ENCODE measurements around the gene GNAO1.

The GNAO1 gene

GRCh38 chr16:56337131-56337857, 146.0 kb downstream of the GNAO1 start:
- DNase-seq, result no peak

GRCh38 chr16:56337858-56338325, 146.6 kb downstream of the GNAO1 start:
- DNase-seq, result no peak

GRCh38 chr16:56338566-56339318, 147.5 kb downstream of the GNAO1 start:
- no peak for DNase-seq

- no peak for DNase-seq
Measured at GRCh38 chr16:56339431-56340195, 148.3 kb downstream of the GNAO1 start.

- no peak for DNase-seq
Measured at GRCh38 chr16:56340416-56340815, 149.1 kb downstream of the GNAO1 start.

- no peak for DNase-seq
Measured at GRCh38 chr16:56340864-56341365, 149.6 kb downstream of the GNAO1 start.

GRCh38 chr16:56341656-56342399, 150.5 kb downstream of the GNAO1 start:
- no peak for DNase-seq

GRCh38 chr16:56343661-56344517, 152.6 kb downstream of the GNAO1 start:
- no peak for DNase-seq

- no peak for DNase-seq
Measured at GRCh38 chr16:56344518-56345405, 153.5 kb downstream of the GNAO1 start.

- no peak for DNase-seq
Measured at GRCh38 chr16:56345406-56346050, 154.2 kb downstream of the GNAO1 start.

- no peak for DNase-seq
Measured at GRCh38 chr16:56346131-56346890, 155.0 kb downstream of the GNAO1 start.

GRCh38 chr16:56347166-56347565, 155.9 kb downstream of the GNAO1 start:
- DNase-seq, result no peak

GRCh38 chr16:56347670-56348069, 156.4 kb downstream of the GNAO1 start:
- no peak for DNase-seq

GRCh38 chr16:56348168-56349085, 157.1 kb downstream of the GNAO1 start:
- DNase-seq, result no peak

GRCh38 chr16:56349086-56349415, 157.8 kb downstream of the GNAO1 start:
- no peak for DNase-seq

- DNase-seq, result no peak
Measured at GRCh38 chr16:56349711-56350161, 158.4 kb downstream of the GNAO1 start.

GRCh38 chr16:56350491-56351405, 159.5 kb downstream of the GNAO1 start:
- no peak for DNase-seq

Measured in activated gamma-delta T cell (primary cell).